Esophagus squamous epithelium (tissue), 4 donors: Measurements from ENCODE around the gene ALDH1L1.

ENCODE experiments used
- POLR2A ChIP-seq, 4 donors: fragments of 450-650 bp; IDR thresholded peaks; one replicate each; pipeline ENCODE4 v1.6.1; 2017; ENCODE audit warnings: antibody characterized with exemption in 4 of 4, mild to moderate bottlenecking in 4 of 4, moderate library complexity in 3 of 4
- TF ChIP-seq, protein P1 (sequence below), 6 experiments: fragments of 450-650 bp in 4 of 6; fragments of 200-600 bp in 2 of 6; sonication (generic) in 2 of 6; IDR thresholded peaks; one replicate each; pipeline ENCODE4 v1.5.1; 2016 to 2019; ENCODE audit warnings: antibody characterized with exemption in 6 of 6, mild to moderate bottlenecking in 4 of 6, moderate library complexity in 4 of 6

DNA sequence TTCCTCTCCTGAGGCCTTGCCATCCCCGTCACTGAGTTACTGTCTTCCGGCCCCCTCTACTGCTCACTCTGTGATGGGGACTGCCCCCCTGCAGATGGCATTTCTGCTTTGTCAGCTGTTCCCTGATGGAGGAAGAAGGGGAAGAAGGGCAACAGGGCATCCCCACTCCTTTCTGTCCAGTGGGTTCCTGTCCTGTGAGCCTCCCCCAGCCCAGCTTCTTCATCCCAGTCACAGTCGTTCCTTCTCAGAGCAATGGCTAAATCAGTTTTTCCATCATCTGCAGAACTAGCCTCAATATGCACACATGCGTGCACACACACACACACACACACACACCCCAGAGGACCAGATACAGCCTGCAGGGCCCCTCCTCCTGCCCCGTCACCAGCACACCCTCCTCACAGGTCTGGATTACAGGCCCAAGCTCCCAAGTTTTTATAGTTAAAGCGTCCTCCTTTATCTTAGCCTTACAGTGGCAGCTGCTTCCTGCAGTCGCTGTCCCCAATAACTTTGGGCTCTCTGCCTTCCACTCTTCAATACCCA, 21.4 kb downstream of the ALDH1L1 start:
- TF ChIP-seq, protein P1, sequence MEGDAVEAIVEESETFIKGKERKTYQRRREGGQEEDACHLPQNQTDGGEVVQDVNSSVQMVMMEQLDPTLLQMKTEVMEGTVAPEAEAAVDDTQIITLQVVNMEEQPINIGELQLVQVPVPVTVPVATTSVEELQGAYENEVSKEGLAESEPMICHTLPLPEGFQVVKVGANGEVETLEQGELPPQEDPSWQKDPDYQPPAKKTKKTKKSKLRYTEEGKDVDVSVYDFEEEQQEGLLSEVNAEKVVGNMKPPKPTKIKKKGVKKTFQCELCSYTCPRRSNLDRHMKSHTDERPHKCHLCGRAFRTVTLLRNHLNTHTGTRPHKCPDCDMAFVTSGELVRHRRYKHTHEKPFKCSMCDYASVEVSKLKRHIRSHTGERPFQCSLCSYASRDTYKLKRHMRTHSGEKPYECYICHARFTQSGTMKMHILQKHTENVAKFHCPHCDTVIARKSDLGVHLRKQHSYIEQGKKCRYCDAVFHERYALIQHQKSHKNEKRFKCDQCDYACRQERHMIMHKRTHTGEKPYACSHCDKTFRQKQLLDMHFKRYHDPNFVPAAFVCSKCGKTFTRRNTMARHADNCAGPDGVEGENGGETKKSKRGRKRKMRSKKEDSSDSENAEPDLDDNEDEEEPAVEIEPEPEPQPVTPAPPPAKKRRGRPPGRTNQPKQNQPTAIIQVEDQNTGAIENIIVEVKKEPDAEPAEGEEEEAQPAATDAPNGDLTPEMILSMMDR (IDR thresholded peaks at IDR 0.05) = no peak
- TF ChIP-seq POLR2A (IDR thresholded peaks at IDR 0.05) = no peak
